Right lobe of liver (tissue), 4 donors: Measurements from ENCODE around the gene CTNND1.

Source experiments
- CTCF ChIP-seq, 4 donors: fragments of 200-600 bp in 3 of 4; fragments of 450-650 bp in 1 of 4; IDR thresholded peaks; one replicate each; pipeline versions ENCODE4 v1.5.1 to v1.8.0; 2016 to 2022; ENCODE audit warnings: antibody characterized with exemption in 4 of 4, mild to moderate bottlenecking in 2 of 4
- POLR2A ChIP-seq: fragments of 450-650 bp; IDR thresholded peaks from one replicate; pipeline ENCODE4 v1.6.1; 2017; ENCODE audit warnings: antibody characterized with exemption, mild to moderate bottlenecking
- donor health status: DM: no; HTN: no; CAD: no.
- donor health status: DM: no; HTN: no; CAD: no.
- donor health status: DM: no; HTN: yes; CAD: no.

- TF ChIP-seq CTCF (IDR thresholded peaks at IDR 0.05): no peak
- TF ChIP-seq POLR2A: no peak
Observed at GRCh38 chr11:57792870-57793269, 31.3 kb downstream of the CTNND1 start.
